ENCODE data around the gene COPS7B.
"Not testable (repeated sequence)": the region's sequence is repeated elsewhere in the genome, so short reads cannot be mapped to it uniquely, and the experiment has no call there.

COPS7B gene

DNA sequence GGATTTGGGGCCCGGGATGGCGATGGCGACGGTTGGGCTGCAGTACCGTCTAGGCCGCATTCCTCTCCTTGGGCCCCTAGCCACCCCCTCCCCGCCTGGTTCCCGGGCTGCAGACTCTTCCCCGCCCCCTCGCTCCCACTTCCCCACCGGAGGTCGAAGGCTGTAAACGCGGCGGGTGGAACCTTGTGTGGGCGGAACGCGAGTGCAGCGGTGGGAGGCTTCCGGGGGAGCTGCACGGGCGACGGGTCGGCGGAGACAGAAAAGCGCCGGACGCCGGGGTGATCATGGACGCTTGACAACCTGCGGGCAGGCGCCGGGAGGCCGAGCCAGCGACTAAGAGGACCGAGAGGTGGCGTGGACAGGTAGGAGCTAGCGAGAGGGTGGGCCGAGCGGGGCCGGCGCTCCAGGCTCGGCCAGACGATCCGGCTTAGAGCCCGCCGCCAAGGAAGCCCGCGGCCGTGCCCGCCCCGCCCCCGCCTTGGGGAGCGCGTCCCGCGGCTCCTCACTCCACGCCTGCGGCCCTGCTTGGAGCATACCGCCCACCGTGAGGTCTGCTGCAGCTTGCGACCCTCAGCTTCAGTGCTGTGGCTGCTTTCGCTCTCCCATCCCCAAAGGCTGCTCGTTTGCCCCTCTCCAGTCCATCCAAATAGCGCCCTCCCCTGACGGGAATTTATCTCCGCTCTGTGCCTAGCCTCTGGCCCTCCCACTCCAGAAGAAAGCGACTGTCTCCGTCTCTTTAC, at the start of gene COPS7B:
COPS7B (plus strand) TSS at position 269 of the 740 bp plus-strand sequence. CDS start 2,126 bp downstream, outside the sequence.
- TF ChIP-seq, protein P1, sequence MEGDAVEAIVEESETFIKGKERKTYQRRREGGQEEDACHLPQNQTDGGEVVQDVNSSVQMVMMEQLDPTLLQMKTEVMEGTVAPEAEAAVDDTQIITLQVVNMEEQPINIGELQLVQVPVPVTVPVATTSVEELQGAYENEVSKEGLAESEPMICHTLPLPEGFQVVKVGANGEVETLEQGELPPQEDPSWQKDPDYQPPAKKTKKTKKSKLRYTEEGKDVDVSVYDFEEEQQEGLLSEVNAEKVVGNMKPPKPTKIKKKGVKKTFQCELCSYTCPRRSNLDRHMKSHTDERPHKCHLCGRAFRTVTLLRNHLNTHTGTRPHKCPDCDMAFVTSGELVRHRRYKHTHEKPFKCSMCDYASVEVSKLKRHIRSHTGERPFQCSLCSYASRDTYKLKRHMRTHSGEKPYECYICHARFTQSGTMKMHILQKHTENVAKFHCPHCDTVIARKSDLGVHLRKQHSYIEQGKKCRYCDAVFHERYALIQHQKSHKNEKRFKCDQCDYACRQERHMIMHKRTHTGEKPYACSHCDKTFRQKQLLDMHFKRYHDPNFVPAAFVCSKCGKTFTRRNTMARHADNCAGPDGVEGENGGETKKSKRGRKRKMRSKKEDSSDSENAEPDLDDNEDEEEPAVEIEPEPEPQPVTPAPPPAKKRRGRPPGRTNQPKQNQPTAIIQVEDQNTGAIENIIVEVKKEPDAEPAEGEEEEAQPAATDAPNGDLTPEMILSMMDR (IDR thresholded peaks at IDR 0.05; ENCODE audit: low read depth, low read length, missing control alignments): peak; percentile 54
- peak; percentile 57 for DNase-seq (ENCODE audit: low read depth)
- peak within 1 kb of the TSS; percentile 98 for H3K4me3 ChIP-seq (ENCODE audit: low read depth, low read length)

DNA sequence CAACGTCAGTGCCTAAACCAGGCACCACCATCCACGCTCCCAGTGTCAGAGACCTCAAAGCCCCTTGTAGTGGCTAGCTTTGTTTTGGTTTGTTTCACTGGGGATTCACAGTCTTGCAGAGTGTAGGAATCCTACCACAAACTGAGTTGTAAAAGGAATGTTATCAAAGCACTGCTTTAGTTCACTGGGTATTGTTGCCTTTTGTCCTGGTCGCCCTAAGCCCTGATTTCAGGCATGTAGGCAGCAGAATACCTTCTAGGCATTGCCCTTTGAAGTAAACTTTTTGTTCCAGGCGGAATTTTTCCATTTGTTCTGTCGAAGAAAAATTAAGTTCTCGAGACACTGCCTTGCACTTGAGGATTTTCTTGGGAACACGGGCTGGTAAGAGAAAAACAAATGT, 48.5 kb upstream of the COPS7B start:
- TF ChIP-seq, protein P1 (IDR thresholded peaks at IDR 0.05; ENCODE audit: low read depth, low read length, missing control alignments): no peak
- no peak for DNase-seq (ENCODE audit: low read depth)

DNA sequence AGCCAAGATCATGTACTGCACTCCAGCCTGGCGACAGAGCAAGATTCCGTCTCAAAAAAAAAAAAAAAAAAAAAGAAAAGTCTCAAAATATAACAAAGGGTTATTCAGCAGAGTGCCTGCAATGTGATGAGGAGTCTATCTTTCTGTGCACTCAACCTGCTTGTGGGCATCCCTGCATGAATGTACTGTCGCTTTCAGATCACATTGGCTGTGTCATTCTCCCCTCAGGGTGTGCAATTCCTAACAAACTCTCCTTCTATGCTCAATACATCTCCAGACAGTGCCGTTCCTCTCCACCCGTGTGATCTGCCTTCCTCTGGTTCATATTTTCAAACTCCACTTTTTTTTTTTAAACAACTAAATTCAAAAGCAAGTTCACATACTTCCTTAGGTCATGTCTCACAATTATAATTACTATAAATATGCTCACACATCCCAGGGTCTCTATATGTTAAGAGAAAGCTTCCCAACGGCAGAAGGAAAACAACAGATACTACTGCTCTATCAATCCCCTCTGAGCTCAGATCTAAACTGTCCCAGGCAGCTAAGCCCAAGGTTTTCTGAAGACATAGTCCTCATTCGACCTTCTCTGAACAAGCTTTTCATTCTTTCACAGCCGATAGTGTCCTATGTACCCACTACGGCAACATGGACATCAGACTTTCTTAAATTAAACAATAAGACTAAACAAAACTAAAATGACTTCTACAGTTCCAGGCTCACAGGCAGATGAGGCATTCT, 42.7 kb upstream of the COPS7B start:
- DNase-seq (ENCODE audit: low read depth): no peak
- TF ChIP-seq, protein P1 (IDR thresholded peaks at IDR 0.05; ENCODE audit: low read depth, low read length, missing control alignments): no peak
- no peak overlapping the region for H3K4me3 ChIP-seq (ENCODE audit: low read depth, low read length)

More for the DNA sequence above, 48.5 kb upstream of the COPS7B start:
- no peak overlapping the region for H3K4me3 ChIP-seq (ENCODE audit: low read depth, low read length)

DNA sequence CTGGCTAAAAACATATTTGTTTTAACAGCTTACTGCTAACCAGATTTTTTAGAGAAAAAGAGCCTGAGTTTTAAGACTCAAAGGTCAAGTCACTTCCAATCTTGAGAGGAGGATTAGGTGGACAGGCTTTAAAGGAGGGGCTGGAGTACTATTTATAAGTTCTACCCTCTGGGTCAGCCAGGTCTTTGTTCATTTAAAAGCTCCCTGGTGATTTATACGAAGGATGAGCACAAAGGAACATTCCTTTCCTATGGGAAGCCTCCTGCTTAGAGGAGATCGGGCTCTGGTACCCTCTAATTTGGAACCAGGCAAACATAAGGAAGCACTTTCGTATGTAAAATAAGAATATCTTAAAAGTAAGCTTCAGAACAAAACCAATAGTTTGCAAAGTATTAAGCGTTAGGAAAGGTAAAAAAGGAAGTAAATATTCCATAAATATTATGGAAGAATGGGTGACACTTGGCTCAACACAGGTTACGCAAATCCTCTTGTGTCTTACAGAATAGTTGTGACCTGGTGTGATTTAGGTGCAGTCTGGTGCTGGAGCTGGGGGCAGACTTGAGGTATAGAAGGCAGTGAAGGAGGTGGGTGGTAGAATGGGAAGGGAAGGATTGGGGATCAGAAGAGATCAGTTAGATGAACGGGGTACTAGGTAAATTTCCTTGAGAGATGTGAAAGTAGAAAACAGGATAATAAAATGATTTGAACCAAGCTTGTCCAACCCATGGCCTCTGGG, 40.8 kb upstream of the COPS7B start:
- no peak for DNase-seq (ENCODE audit: low read depth)
- no peak overlapping the region for H3K4me3 ChIP-seq (ENCODE audit: low read depth, low read length)

DNA sequence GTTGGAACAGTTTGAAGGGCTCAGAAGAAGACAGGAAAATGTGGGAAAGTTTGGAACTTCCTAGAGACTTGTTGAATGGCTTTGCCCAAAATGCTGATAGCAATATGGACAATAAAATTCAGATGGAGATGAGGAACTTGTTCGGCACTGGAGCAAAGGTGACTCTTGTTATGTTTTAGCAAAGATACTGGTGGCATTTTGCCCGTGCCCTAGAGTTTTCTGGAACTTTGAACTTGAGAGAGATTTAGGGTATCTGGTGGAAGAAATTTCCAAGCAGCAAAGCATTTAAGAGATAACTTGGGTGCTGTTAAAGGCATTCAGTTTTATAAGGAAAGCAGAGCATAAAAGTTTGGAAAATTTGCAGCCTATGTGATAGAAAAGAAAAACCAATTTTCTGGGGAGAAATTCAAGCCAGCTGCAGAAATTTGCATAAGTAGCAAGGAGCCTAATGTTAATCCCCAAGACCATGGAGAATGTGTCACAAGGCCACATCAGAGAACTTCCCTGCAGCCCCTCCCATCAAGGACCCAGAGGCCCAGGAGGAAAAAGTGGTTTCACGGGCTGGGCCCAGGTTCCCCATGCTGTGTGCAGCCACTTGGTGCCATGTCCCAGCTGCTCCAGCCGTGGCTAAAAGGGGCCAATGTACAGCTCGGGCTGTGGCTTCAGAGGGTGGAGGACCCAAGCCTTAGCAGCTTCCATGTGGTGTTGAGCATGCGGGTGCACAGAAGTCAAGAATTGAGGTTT, 37.9 kb upstream of the COPS7B start:
- not testable (repeated sequence) for DNase-seq (ENCODE audit: low read depth); H3K4me3 ChIP-seq (ENCODE audit: low read depth, low read length)

More for the DNA sequence above, 40.8 kb upstream of the COPS7B start:
- TF ChIP-seq, protein P1 (IDR thresholded peaks at IDR 0.05; ENCODE audit: low read depth, low read length, missing control alignments): no peak

DNA sequence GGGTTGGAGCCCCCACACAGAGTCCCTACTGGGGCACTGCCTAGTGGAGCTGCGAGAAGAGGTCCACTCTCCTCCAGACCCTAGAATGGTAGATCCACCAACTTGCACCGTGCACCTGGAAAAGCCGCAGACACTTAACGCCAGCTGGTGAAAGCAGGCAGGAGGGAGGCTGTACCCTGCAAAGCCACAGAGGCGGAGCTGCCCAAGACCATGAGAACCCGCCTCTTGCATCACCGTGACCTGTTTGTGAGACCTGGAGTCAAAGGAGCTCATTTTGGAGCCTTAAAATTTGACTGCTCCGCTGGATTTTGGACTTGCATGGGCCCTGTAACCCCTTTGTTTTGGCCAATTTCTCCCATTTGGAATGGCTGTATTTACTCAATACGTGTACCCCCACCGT, 37.2 kb upstream of the COPS7B start:
- DNase-seq (ENCODE audit: low read depth): not testable (repeated sequence)

DNA sequence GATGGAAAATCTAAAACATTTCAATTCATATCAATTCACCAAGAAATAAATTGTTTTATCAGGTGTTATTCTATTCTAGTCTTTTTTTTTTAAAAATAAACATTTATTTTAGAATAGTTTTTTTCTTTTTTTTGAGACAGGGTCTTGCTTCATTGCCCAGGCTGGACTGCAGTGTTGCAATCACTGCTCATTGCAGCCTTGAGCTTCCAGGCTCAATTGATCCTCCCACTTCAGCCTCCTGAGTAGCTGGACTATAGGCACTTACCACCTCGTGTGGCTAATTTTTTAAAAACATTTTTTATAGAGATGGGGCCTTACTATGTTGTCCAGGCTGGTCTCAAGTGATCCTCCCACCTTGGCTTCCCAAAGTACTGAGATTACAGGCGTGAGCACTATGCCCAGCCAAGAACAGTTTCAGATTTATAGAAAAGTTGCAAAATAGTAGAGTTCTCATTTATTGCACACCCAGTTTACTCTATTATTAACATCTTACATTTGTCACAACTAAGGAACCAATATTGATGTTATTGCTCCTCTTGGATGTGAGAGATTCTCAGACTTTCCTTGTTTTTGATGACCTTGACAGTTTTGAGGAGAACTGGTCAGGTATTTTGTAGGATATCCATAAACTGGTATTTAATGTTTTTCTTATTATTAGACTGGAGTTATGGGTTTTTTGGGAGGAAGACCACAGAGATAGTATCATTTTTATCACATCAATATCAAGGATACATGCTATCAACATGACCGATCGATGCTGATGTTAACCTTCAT, 35.0 kb upstream of the COPS7B start:
- TF ChIP-seq, protein P1 (IDR thresholded peaks at IDR 0.05; ENCODE audit: low read depth, low read length, missing control alignments): no peak
- no peak overlapping the region for H3K4me3 ChIP-seq (ENCODE audit: low read depth, low read length)
- no peak for DNase-seq (ENCODE audit: low read depth)

More for the DNA sequence above, 37.2 kb upstream of the COPS7B start:
- not testable (repeated sequence) for H3K4me3 ChIP-seq (ENCODE audit: low read depth, low read length)

All from GM12864 (cell line).